Hypothalamus (tissue), 51 donors: Measurements from ENCODE around the gene SAFB2.
A peak's percentile ranks its signal among the peaks of the same experiment; 100 is the strongest.

Experiments used
- DNase-seq, 51 donors: peaks; one replicate each; lab custom pipeline; 2025; lab: John Stamatoyannopoulos, UW

The SAFB2 gene

DNA sequence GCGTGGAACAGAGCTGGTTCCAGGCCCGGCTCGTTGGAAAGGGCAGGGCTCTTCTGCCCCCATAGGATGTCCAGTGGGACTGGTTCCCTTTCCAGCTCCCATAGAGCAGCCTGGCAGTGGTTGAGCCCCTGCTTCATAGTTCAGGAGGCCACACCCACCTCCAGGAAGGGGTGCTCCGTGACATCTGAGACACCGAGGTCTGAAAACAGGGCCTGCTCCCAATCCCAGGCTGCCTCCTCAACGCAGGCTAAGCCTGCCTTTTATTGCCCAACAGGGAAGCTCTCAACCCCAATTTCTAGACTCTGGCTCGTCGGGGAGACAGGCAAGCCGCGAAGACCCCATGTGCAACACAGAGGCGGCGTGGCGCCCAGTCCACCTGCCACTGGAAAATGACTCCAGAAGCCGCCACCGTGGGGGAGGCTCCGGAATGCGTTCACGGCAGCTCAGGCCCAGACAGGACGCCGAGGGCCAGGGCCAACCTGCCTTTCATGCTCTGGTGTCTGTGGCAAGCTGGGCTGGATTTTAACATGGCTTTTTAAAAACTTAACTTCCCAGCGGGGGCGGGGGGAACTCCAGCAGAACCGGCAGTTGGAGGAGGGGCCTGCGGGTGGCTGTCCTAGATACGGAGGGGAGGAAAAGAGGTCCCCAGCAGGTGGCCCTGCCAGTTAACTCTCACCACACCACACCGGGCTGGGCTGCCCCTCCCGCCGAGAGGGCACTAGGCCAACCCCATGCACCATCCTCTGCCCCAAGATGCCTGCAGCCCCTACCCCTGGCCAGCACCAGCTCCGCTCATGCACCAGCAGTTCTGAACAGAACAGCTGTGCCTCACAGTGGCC is 36.9 kb downstream of the SAFB2 start:
- peak in 36 of 51 donors; percentile 7 to 74 (median 44) for DNase-seq

DNA sequence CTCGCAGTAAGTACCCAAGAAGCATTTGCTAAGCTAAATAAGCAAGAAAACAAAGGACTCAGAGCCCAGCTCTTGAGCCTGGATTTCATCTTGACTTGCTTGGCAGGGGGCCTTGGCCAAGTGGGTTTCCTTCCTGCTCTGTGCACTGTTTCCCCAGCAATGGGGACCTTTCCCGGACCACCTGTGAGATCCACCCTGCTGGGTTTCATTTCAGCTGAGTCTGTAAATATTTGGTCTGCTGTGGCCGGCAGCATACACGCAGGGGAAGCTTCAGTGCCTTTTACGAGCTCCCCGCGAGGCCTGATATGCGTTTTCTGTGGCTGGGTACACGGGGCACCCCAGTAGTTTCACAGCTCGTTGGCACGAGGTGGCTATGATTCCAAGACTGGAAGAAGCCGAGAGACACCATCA is 42.4 kb downstream of the SAFB2 start:
- DNase-seq = no peak

DNA sequence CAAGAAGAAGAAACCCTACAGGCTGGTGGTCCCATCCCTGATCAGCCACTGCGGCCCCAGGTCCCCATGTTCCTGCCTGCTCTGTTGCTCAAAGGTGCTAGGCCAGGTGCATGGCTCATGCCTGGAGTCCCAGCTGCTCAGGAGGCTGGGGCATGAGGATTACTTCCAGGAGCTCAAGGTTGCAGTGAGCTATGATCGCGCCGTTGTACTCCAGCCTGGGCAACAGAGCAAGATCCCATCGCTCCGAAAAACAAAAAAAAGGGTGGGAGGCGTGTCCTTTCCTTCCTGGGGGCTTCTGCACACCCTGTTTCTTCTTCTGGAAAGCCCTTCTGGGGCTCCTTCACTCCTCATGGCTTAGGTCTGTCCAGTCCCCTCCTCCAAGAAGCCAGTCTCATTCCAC is 42.9 kb downstream of the SAFB2 start:
- no peak for DNase-seq

DNA sequence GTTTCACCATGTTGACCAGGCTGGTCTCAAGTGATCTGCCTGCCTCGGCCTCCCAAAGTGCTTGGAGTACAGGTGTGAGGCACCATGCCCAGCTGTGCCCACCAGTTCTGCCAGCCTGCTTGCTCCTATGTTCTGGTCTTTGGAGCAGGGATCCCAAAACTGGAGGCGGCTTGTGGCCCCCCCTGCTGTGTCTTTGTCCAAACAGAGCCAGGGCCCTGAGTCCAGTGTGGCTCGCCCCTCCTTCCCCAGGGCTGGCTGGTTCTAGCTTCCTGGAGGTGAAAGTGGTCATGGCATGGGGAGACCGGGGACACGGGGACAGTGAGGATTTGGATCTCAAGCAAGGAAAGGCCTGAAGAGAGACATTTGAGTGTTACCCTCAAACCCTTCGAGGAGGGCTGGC is 43.3 kb downstream of the SAFB2 start:
- no peak for DNase-seq

DNA sequence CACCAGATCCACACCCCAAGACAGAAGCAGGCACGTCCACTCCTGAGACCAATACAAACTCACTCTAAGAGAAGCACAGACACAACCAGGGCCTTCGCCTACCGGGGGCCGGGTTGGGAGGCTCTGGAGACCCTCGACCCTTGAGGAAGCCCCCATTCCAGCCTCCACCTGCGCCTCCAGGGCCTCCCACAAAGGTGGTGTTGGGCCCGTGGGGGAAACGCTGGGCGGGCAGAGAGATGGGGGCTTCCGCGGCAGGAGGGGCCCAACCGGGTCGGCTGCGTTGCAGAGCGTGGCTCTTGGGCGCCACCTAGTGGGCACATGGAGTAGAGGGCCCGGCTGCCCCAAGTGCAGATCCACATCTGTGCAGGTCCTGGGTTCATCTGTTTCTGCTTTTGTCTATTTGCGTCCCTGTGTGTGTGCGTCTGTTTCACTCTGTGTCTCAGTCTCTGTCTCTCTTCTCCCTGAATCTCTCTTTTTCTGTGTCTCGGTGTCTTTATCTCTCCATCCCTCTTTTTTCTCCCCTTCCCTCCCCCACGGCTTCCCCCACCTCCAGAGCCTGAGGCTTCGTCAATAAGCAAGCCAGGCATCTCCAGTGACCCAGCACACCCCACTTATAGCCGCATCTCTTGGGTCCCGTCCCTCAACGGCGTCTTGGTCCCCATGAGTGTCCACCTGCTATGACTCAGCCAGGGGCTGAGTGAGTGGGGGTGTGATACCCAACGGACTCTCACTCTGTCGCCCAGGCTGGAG is 44.3 kb downstream of the SAFB2 start:
- peak in 44 of 51 donors; percentile 2 to 77 (median 37) for DNase-seq

DNA sequence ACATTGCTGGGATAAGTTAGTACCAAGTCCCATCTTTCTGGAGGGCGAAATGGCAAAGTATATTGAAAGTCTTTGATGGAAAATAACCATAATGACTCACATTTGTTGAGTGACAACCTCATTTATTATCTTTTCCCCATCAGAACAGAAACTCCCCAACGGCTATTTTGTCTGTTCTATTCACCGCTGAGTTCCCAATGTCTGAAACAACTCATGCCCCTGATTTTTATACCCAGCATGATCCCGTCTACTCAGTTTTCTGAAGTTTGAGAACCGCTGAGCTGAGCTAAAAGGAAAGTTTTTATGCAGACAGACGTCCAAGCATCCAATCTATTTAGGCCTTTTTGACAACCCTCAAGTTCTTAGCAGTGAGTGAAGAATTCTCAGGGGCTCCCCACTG is 47.0 kb downstream of the SAFB2 start:
- no peak for DNase-seq

DNA sequence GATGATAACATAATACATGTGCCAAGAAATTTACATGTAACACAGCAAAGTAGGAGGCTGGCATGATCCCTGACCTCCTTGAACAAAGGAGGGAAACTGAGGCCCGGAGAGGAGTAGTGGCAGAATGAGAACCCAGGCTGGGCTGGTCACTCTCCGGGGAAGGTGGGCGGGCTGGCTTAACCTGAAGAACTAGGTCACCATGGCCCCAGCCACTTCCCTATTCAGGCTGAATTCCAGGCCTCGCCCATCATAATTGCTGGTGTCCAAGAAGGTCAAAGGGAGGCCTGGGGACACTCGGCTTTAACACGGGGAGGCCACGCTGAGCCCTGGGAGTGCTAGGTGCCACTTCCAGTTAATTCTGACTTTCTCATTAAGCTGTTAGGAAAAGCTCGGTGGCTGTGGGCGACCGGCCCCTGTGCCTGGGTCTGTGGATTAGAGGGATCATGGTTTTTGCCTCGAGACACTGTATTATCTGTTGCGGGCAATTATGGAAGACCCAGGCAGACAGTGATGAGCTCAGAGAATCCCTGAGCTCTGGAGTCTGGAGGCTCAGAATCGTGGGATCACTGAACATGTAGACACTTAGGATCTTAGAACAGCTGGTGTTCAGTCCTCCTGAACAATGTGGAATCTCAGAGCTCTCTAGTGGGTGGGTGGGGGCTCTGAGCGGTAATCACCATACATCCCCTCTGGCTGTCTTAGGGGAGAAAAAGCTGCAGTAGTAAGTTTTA is 49.9 kb downstream of the SAFB2 start:
- DNase-seq = no peak

DNA sequence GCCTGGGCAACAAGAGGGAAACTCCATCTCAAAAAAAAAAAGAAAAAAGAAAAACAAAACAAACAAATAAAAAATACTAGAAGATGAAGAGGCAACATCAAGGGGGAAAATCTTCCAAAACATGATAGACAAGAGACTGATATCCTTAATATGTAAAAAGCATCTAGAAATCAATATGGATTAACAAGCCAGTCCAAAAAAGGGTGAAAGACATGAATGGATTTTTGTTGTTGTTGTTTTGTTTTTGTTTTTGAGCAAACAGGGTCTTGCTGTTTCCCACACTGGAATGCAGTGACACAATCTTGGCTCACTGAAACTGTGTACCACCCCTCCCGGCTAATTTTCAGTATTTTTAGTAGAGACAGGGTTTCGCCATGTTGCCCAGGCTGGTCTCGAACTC is 50.8 kb downstream of the SAFB2 start:
- no peak for DNase-seq

DNA sequence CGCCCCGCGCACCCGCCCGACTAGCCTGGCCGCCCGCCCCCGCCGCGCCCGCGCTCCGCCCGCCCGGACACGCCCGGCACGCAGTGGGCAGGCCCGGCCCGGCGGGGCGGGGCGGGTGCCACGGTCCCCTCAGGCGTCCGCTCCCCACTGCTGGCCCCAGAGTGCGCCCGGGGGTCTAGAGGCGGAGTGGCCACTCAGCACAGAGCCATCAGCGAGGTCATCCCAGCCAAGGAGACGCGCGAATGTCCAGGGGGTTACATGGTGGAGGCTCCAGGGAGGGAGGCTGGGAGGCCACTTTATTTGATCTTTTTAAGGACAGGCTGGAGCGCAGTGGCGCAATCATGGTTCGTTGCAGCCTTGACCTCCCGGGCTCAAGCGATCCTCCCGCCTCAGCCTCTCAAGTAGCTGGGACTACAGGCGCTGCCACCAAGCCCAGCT is 54.6 kb downstream of the SAFB2 start:
- DNase-seq = no peak

DNA sequence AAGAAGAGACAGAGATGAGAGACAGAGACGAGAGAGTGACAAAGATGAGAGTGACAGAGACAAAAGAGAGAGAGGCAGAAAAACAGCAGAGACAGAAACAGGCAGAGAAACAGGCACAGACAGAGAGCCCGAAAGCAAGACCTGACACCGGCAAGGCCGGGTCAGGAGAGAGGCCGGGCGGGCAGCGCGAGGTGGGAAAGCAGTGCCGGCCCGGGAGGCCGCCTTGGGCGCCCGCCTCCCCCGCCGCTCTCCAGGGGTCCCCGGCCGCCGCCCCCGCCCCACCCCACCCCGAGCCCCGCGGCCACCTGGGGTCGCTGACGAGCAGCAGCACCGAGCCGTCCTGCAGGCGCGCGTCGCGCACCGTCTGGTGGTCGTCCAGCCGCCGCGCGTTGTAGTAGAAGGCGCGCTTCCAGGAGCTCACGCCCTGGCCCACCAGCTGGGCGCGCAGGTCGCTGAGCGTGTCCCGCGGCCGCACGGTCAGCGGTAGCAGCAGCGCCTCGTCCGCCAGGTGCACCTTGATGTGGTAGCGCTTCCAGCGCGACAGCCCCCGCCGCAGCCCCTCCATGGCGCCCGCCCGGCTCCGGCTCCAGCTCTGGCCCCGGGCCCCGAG is 55.1 kb downstream of the SAFB2 start, which contains the start of gene TINCR:
TSS of gene TINCR (minus strand) at position 594 of the 610 bp plus-strand sequence.
- DNase-seq = no peak

DNA sequence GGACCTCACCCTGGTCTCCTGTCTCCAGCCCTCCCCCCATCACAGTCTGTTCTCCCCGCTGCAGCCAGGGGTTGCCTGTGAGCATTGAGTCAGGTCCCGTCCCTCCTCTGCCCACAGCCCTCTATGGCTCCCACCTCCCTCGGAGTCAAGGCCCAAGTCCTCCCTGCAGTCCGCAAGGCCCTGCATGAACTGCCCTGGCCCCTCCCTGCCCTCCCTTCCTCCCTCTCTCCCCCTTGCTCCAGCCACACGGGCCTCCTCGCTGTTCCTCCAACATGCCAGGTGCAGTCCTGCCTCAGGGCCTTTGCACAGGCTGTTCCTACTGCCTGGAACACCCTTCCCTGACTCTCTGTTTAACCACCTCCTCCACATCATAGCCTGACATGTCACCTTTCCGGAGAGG is 57.6 kb downstream of the SAFB2 start:
- DNase-seq = no peak

DNA sequence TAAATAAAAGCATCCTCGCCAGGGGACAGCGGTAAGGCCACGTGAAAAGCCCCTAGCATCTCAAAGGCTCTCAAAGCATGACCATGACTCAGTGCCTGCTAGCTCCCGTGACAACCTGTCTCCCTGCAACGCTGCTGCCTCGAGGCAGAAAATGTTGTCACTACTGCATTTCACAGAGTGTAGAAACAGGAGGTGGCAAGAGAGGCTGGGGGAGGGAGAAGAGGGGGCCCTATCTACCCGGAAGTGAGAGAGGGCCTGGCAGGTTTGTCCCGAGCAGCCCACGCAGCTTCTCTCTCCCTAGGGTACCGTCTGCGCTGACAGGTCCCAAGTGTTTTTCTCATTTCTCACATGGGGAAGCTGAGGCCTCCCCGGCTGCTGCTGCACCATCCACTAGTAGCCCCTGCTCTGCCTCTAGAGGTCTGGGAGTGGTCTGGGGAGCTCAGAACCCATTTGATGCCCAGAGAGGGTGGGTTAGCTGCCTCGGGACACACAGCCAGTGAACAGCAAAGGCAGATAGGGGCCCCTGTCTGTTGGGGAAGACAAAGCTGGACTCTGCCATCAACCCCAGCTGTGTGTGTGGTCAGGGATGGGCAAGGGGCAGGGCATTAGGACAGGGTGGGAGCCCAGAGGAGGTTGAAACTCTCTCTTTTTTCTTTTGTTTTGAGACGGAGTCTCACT is 58.5 kb downstream of the SAFB2 start:
- DNase-seq = peak in 1 of 51 donors; percentile 4

DNA sequence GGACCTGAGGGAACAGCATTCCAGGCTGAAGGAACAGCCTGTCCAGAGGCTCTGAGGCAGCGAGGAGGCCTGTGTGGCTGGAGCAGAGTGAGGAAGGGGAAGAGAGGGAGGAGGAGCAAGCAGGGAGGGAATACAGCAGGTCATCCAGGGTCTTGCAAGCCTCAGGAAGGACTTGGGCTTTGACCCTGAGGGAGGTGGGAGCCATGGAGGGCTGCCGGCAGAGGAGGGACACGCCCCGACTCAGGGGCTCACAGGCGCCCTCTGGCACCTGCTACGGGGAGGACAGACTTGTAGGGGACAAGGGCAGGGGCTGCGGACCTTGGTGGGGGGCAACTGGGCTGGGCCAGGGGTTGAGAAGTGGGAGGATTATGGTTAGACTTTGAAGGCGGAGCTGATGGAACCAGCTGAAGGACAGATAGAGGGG is 59.6 kb downstream of the SAFB2 start:
- DNase-seq = no peak

DNA sequence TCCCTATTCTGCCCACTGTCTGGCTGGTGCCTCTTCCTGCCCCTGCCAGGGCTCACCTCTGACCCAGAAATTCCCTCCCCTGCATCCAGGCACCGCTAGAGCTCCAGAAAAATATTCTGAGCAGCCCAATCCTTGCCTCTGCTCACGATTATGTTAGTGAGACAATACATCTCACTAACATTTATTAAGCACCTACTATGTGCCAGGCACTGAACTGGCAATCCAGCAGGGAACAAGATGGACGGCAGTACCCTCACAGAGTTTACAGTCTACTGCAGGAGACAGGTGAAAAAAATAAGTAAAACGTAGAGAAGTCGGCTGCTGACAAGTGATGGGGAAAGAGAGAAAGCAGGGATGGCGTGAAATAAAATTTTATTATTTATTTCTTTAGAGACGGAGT is 60.3 kb downstream of the SAFB2 start:
- no peak for DNase-seq

DNA sequence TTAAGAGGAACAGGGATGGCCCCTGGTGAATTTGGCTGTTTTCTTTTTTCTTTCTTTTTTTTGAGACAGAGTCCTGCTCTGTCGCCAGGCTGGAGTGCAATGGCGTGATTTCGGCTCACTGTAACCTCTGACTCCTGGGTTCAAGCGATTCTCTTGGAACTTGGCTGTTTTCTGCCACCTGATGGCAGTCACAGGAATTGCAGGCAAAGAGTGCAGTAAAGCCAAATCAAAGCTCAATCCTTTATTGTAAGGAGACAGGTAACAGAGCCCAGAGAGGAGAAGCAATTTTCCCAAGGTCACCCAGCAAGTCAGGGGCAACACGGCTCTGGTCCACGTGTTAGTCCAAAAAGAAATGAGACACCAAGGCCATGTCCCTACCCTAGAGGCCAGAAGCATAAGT is 61.0 kb downstream of the SAFB2 start:
- DNase-seq = no peak

DNA sequence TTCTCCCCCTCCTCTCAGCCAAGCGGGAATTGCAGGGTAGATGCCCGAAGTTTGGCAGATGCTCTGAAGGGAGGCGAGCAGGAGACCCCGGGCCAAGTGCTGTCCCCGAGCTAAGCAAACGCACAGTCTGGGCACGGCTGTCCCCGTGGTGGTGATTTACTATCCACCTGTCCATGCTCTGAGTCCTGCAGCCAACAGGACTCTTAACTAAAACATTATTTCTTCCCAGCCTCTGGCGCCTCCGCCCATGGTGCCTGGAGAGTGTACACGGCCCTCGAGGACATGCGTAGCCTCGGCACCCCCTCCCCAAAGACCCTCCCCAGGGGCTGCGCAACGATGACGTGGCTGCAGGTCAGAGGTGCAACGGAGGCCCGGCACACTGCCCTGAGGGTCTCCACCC is 62.4 kb downstream of the SAFB2 start:
- DNase-seq = no peak

DNA sequence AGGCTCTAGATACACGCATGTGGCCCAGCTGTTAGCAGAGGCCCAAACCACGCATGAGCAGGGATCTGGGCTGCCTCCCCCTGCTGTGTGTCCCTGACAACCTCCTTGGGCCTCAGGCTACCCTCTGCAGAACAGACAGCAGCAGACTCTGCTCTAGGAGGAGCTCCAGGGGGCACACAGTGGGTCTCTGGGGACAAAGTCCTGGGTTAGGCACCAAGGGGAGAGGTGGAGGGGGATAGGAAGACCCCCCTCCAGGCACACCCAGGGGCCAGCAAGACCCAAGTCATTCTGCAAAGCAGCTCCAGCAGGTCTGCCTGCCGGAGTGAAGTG is 62.8 kb downstream of the SAFB2 start:
- no peak for DNase-seq

DNA sequence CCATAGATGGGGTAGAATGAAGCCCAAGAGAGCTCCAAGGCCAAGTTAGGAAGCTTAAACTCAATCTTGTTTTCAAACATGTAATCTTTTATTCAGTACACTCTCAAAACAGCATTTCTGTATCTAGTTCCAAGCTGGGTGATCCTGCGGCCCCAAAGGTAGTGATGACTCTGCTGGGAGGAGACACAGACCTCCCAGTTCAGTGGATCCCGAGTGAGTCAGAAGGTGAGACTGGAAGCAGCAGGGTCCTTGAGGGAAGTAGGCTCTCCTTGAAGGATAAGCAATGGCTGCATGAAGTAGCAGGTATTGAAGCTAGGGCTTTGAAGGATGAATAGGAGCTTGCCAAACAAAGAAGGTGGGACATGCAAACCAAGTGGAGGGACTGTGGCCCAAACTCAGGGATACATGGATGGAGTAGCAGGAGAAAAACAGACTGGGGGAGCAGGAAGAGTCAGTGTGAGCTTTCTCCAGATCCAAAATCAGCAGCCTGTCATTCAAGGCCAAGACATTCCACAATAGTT is 64.4 kb downstream of the SAFB2 start:
- DNase-seq = no peak

DNA sequence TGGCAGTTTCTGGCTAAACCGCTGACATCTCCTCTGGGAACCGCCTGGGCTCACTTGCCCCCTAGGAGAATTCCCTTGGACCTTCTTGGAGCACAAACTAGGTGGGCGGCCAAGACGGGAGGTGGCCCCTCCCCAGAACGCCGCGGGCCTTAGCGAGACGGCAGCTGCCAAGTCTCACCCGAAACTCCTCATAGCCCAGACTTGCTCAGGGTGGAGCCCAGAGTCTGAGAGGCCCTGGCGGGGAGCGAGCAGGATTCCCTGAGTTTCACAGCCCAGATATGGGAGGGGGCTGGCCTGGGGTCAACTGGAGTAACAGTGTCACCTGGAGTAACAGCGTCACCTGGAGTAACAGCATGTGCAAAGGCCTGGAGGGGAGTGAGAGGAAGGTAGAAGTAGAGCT is 64.9 kb downstream of the SAFB2 start:
- no peak for DNase-seq

DNA sequence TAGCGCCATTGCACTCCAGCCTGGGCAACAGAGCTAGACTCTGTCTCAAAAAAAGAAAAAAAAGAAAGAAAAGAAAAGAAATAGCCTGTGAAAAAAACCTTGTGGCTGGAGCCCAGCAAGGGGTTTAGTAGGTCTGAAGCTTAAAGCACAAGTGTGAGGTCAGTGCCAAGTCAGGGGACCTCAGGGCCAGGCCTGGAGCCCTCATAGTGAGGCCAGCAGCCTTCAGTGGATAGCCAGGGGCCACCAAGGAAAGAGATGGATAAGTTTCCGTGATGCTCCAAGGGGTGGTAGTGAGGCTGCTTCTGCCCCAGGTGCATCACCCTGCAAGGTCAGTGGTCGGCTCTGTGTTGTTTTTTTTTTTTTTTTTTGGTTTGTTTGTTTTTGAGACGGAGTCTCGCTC is 67.7 kb downstream of the SAFB2 start:
- no peak for DNase-seq
